Calu3 (cell line): ENCODE data around the gene ALAD. TPM values are rescaled to one million over a fixed set of nuclear protein-coding genes. Genes with fewer than 3 reads are reported as not detected.

Source experiments
- BruUV-seq: library from RNA; stranded (reverse); fragments of 400-500 nt; replicated peaks from 2 replicates; lab custom pipeline; 2021; lab: Mats Ljungman, UMichigan
- CTCF ChIA-PET: fragments of 300-600 bp; sonication (Branson Sonifier 250); formaldehyde crosslinking; loops from one replicate; lab custom pipeline; 2022; ENCODE audit warnings: antibody characterized with exemption; lab: Charles Lee
- DNase-seq: peaks from one replicate; pipeline ENCODE4 v3.0.0; 2022
- H3K27ac Mint-ChIP-seq: one replicate; pipeline ENCODE4 v1.8.0; 2022; ENCODE audit warnings: mixed read lengths; ENCODE audit not compliant: unreplicated experiment
- H3K27me3 Mint-ChIP-seq: one replicate; pipeline ENCODE4 v1.8.0; 2022; ENCODE audit warnings: mixed read lengths; ENCODE audit not compliant: unreplicated experiment
- H3K36me3 Mint-ChIP-seq: one replicate; pipeline ENCODE4 v1.8.0; 2022; ENCODE audit warnings: mild to moderate bottlenecking, moderate library complexity, mixed read lengths; ENCODE audit not compliant: insufficient read depth, unreplicated experiment
- H3K4me1 Mint-ChIP-seq: one replicate; pipeline ENCODE4 v1.8.0; 2022; ENCODE audit warnings: mild to moderate bottlenecking, low read depth, mixed read lengths; ENCODE audit not compliant: unreplicated experiment
- H3K4me3 Mint-ChIP-seq: one replicate; pipeline ENCODE4 v1.8.0; 2022; ENCODE audit warnings: mild to moderate bottlenecking, low read depth, moderate library complexity, mixed read lengths; ENCODE audit not compliant: unreplicated experiment
- H3K9me3 Mint-ChIP-seq: one replicate; pipeline ENCODE4 v1.8.0; 2022; ENCODE audit warnings: low read depth, mixed read lengths; ENCODE audit not compliant: unreplicated experiment
- CTCF ChIP-seq: fragments of 200-600 bp; IDR thresholded peaks from one replicate; pipeline ENCODE4 v1.8.0; 2022; ENCODE audit warnings: antibody characterized with exemption; ENCODE audit not compliant: unreplicated experiment
- intact Hi-C: fragments of 100-400 bp; cut with micrococcal nuclease; formaldehyde crosslinking; loops from one replicate; pipeline ENCODE4 v1.10.0; 2022; ENCODE audit not compliant: unreplicated experiment
- total RNA-seq: library from RNA; stranded (reverse); gene quantifications from 2 replicates; pipeline ENCODE4 v1.2.3, GENCODE V29; 2022

ALAD gene
- total RNA-seq, 1 experiment from 2014 or later: 20.6 TPM

GRCh38 chr9:113352006-113352405 is 49.1 kb downstream of the ALAD start:
- Mint-ChIP-seq H3K4me1 (peaks cover 24% of the 10 kb centered on the region), H3K36me3 (peaks cover 12% of the 10 kb centered on the region), H3K4me3 (no peak overlapping the region), H3K27ac (no peak overlapping the region), H3K27me3 (no peaks in the 10 kb centered on the region), H3K9me3 (no peaks in the 10 kb centered on the region)
- intact Hi-C loops: no loop called here
- CTCF ChIA-PET: interaction anchor here (0.6 kb wide), 1 partner anchor 98 kb away, joined by 7 read pairs; no protein-coding TSS in a partner anchor
- no peak for DNase-seq
- no peak for TF ChIP-seq CTCF
- BruUV-seq: no TSS peak

- TSS peak; percentile 48 for BruUV-seq
Measured at GRCh38 chr9:113350937-113351336, 50.1 kb downstream of the ALAD start.

GRCh38 chr9:113350107-113350661 is 50.9 kb downstream of the ALAD start:
- peaks cover 12% of the 10 kb centered on the region for H3K36me3 Mint-ChIP-seq
- no TSS peak for BruUV-seq
- CTCF ChIA-PET: no interaction called here
- H3K27ac Mint-ChIP-seq: peak overlapping the region; percentile 16
- H3K4me3 Mint-ChIP-seq: peak overlapping the region; percentile 67
- no peaks in the 10 kb centered on the region for H3K9me3 Mint-ChIP-seq
- intact Hi-C loops: no loop called here
- TF ChIP-seq CTCF: no peak
- peaks cover 29% of the 10 kb centered on the region for H3K4me1 Mint-ChIP-seq
- no peak for DNase-seq
- H3K27me3 Mint-ChIP-seq: no peaks in the 10 kb centered on the region

More at GRCh38 chr9:113350937-113351336, 50.1 kb downstream of the ALAD start:
- CTCF ChIA-PET: no interaction called here
- intact Hi-C loops: no loop called here
- Mint-ChIP-seq H3K4me3 (peak overlapping the region; percentile 67), H3K27me3 (no peaks in the 10 kb centered on the region), H3K27ac (no peak overlapping the region), H3K4me1 (peaks cover 24% of the 10 kb centered on the region), H3K9me3 (no peaks in the 10 kb centered on the region), H3K36me3 (peaks cover 12% of the 10 kb centered on the region)
- TF ChIP-seq CTCF: no peak
- DNase-seq: no peak

- TF ChIP-seq CTCF: no peak
- Mint-ChIP-seq H3K36me3 (peaks cover 12% of the 10 kb centered on the region), H3K27me3 (no peaks in the 10 kb centered on the region), H3K9me3 (no peaks in the 10 kb centered on the region), H3K27ac (peak within 1 kb of the TSS; percentile 16), H3K4me1 (peaks cover 31% of the 10 kb centered on the region), H3K4me3 (peak within 1 kb of the TSS; percentile 67)
- intact Hi-C loops: no loop called here
- DNase-seq: peak; percentile 57
- CTCF ChIA-PET: no interaction called here
- no TSS peak for BruUV-seq
Measured at GRCh38 chr9:113349445-113350094, 51.5 kb downstream of the ALAD start, which contains the start of gene BSPRY. Gene BSPRY (plus strand): TSS chr9:113349541. CDS start chr9:113349580, 39 bp downstream.
